ENCODE data around the gene RAB27A. TPM values are rescaled to one million over a fixed set of nuclear protein-coding genes. Genes with fewer than 3 reads are reported as not detected.

Gene RAB27A
- total RNA-seq, 1 donor from 2014 or later = 3.7 TPM

GRCh38 chr15:55270291-55270690 is 19.3 kb downstream of the RAB27A start:
- Histone ChIP-seq H3K9me3 (ENCODE audit: control insufficient read depth in 3 of 3, low read length in 3 of 3) (no peaks in the 10 kb centered on the region), H3K27me3 (ENCODE audit: control insufficient read depth in 3 of 3, insufficient read depth in 3 of 3, low read length in 3 of 3) (no peaks in the 10 kb centered on the region), H3K4me1 (ENCODE audit: control insufficient read depth in 3 of 3, insufficient read depth in 3 of 3, low read length in 3 of 3) (no peaks in the 10 kb centered on the region), H3K36me3 (ENCODE audit: control insufficient read depth in 3 of 3, insufficient read depth in 3 of 3, low read length in 3 of 3) (no peaks in the 10 kb centered on the region), H3K27ac (ENCODE audit: low read depth, low read length) (no peak overlapping the region), H3K9ac (ENCODE audit: low read depth in 1 of 3, low read length in 3 of 3) (no peak overlapping the region), H3K4me3 (ENCODE audit: low read length in 3 of 3) (no peak overlapping the region)

- Histone ChIP-seq H3K9ac (ENCODE audit: low read depth in 1 of 3, low read length in 3 of 3) (no peak overlapping the region), H3K36me3 (ENCODE audit: control insufficient read depth in 3 of 3, insufficient read depth in 3 of 3, low read length in 3 of 3) (no peaks in the 10 kb centered on the region), H3K9me3 (ENCODE audit: control insufficient read depth in 3 of 3, low read length in 3 of 3) (no peaks in the 10 kb centered on the region), H3K27ac (ENCODE audit: low read depth, low read length) (no peak overlapping the region), H3K4me3 (ENCODE audit: low read length in 3 of 3) (no peak overlapping the region), H3K4me1 (ENCODE audit: control insufficient read depth in 3 of 3, insufficient read depth in 3 of 3, low read length in 3 of 3) (no peaks in the 10 kb centered on the region), H3K27me3 (ENCODE audit: control insufficient read depth in 3 of 3, insufficient read depth in 3 of 3, low read length in 3 of 3) (no peaks in the 10 kb centered on the region)
Measured at GRCh38 chr15:55268176-55268695, 21.4 kb downstream of the RAB27A start.

GRCh38 chr15:55267401-55268175 is 22.0 kb downstream of the RAB27A start:
- Histone ChIP-seq H3K4me3 (ENCODE audit: low read length in 3 of 3) (no peak overlapping the region), H3K36me3 (ENCODE audit: control insufficient read depth in 3 of 3, insufficient read depth in 3 of 3, low read length in 3 of 3) (no peaks in the 10 kb centered on the region), H3K27me3 (ENCODE audit: control insufficient read depth in 3 of 3, insufficient read depth in 3 of 3, low read length in 3 of 3) (no peaks in the 10 kb centered on the region), H3K27ac (ENCODE audit: low read depth, low read length) (peak overlapping the region; percentile 33), H3K4me1 (ENCODE audit: control insufficient read depth in 3 of 3, insufficient read depth in 3 of 3, low read length in 3 of 3) (no peaks in the 10 kb centered on the region), H3K9ac (ENCODE audit: low read depth in 1 of 3, low read length in 3 of 3) (no peak overlapping the region), H3K9me3 (ENCODE audit: control insufficient read depth in 3 of 3, low read length in 3 of 3) (no peaks in the 10 kb centered on the region)

- Histone ChIP-seq H3K27me3 (ENCODE audit: control insufficient read depth in 3 of 3, insufficient read depth in 3 of 3, low read length in 3 of 3) (no peaks in the 10 kb centered on the region), H3K9me3 (ENCODE audit: control insufficient read depth in 3 of 3, low read length in 3 of 3) (no peaks in the 10 kb centered on the region), H3K36me3 (ENCODE audit: control insufficient read depth in 3 of 3, insufficient read depth in 3 of 3, low read length in 3 of 3) (no peaks in the 10 kb centered on the region), H3K4me1 (ENCODE audit: control insufficient read depth in 3 of 3, insufficient read depth in 3 of 3, low read length in 3 of 3) (no peaks in the 10 kb centered on the region), H3K9ac (ENCODE audit: low read depth in 1 of 3, low read length in 3 of 3) (no peak overlapping the region), H3K4me3 (ENCODE audit: low read length in 3 of 3) (no peak overlapping the region), H3K27ac (ENCODE audit: low read depth, low read length) (peak overlapping the region; percentile 33)
Measured at GRCh38 chr15:55266547-55266946, 23.1 kb downstream of the RAB27A start.

DNA sequence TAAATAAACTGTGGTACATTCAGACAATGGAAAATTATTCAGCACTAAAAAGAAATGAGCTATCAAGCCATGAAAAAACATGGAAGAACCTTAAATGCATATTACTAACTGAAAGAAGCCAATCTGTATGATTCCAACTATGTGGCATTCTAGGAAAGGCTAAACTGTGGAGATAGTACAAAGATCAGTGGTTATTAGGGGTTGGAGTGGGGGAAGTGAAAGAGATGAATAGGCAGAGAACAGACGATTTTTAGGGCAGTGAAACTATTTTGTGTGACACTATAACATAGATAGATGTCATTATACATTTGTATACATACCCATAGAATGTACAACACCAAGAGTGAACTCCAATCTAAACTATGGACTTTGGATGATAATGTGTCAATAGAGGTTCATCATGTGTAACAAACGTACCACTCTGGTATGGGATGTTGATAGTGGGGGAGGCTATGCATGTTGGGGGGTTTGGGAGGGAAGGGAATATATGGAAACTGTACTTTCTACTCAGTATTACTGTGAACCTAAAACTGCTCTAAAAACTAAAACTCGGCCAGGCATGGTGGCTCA is 29.0 kb downstream of the RAB27A start:
- Histone ChIP-seq H3K4me3 (ENCODE audit: low read length in 3 of 3) (no peak overlapping the region), H3K9me3 (ENCODE audit: control insufficient read depth in 3 of 3, low read length in 3 of 3) (no peaks in the 10 kb centered on the region), H3K27me3 (ENCODE audit: control insufficient read depth in 3 of 3, insufficient read depth in 3 of 3, low read length in 3 of 3) (no peaks in the 10 kb centered on the region), H3K4me1 (ENCODE audit: control insufficient read depth in 3 of 3, insufficient read depth in 3 of 3, low read length in 3 of 3) (no peaks in the 10 kb centered on the region), H3K9ac (ENCODE audit: low read depth in 1 of 3, low read length in 3 of 3) (no peak overlapping the region), H3K36me3 (ENCODE audit: control insufficient read depth in 3 of 3, insufficient read depth in 3 of 3, low read length in 3 of 3) (no peaks in the 10 kb centered on the region), H3K27ac (ENCODE audit: low read depth, low read length) (no peak overlapping the region)

GRCh38 chr15:55257938-55258337 is 31.7 kb downstream of the RAB27A start:
- Histone ChIP-seq H3K27ac (ENCODE audit: low read depth, low read length) (no peak overlapping the region), H3K4me1 (ENCODE audit: control insufficient read depth in 3 of 3, insufficient read depth in 3 of 3, low read length in 3 of 3) (no peaks in the 10 kb centered on the region), H3K9me3 (ENCODE audit: control insufficient read depth in 3 of 3, low read length in 3 of 3) (no peaks in the 10 kb centered on the region), H3K4me3 (ENCODE audit: low read length in 3 of 3) (no peak overlapping the region), H3K9ac (ENCODE audit: low read depth in 1 of 3, low read length in 3 of 3) (no peak overlapping the region), H3K27me3 (ENCODE audit: control insufficient read depth in 3 of 3, insufficient read depth in 3 of 3, low read length in 3 of 3) (no peaks in the 10 kb centered on the region), H3K36me3 (ENCODE audit: control insufficient read depth in 3 of 3, insufficient read depth in 3 of 3, low read length in 3 of 3) (no peaks in the 10 kb centered on the region)

GRCh38 chr15:55257012-55257670 is 32.5 kb downstream of the RAB27A start:
- H3K9ac ChIP-seq (ENCODE audit: low read depth in 1 of 3, low read length in 3 of 3) = no peak overlapping the region
- no peak overlapping the region for H3K27ac ChIP-seq (ENCODE audit: low read depth, low read length)
- no peaks in the 10 kb centered on the region for H3K27me3 ChIP-seq (ENCODE audit: control insufficient read depth in 3 of 3, insufficient read depth in 3 of 3, low read length in 3 of 3)
- no peak overlapping the region for H3K4me3 ChIP-seq (ENCODE audit: low read length in 3 of 3)
- no peaks in the 10 kb centered on the region for H3K9me3 ChIP-seq (ENCODE audit: control insufficient read depth in 3 of 3, low read length in 3 of 3)
- H3K36me3 ChIP-seq (ENCODE audit: control insufficient read depth in 3 of 3, insufficient read depth in 3 of 3, low read length in 3 of 3) = no peaks in the 10 kb centered on the region
- no peaks in the 10 kb centered on the region for H3K4me1 ChIP-seq (ENCODE audit: control insufficient read depth in 3 of 3, insufficient read depth in 3 of 3, low read length in 3 of 3)

DNA sequence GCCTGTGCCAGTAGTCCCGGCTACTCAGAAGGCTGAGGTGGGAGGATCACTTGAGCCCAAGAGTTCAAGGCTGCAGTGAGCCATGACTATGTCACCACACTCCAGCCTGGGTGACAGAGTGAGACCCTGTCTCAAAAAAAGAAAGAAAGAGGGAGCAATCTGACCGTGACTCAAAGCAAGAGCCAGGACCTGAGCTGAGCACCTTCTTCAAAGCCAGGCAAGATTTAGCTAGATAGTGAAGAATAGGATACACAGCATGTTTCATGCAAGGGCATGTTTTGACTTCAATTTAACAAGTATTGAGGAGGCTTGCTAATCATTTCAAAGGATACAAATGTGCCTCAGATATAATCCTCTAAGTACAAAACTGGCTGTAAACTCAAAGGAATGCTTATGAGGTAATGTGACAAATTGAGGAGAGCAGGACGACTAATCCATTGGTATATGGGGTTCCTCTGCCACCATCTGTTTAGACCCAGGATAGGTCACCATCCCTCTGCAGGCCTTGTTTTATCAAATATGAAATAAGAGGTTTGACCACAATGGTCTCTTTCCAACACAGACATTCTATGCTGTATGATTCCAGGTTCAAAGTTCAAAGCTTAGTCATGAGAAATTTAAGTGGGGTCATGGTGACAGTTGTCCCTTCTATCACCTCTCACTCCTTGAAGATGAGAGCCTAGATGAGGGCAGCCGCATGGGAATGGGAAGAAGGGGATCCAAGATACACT is 33.2 kb downstream of the RAB27A start:
- Histone ChIP-seq H3K4me1 (ENCODE audit: control insufficient read depth in 3 of 3, insufficient read depth in 3 of 3, low read length in 3 of 3) (no peaks in the 10 kb centered on the region), H3K27ac (ENCODE audit: low read depth, low read length) (no peak overlapping the region)

GRCh38 chr15:55255714-55256113 is 33.9 kb downstream of the RAB27A start:
- H3K27me3 ChIP-seq (ENCODE audit: control insufficient read depth in 3 of 3, insufficient read depth in 3 of 3, low read length in 3 of 3) = no peaks in the 10 kb centered on the region
- no peak overlapping the region for H3K27ac ChIP-seq (ENCODE audit: low read depth, low read length)
- H3K4me3 ChIP-seq (ENCODE audit: low read length in 3 of 3) = peak overlapping the region in 1 of 3 donors; percentile 5
- H3K4me1 ChIP-seq (ENCODE audit: control insufficient read depth in 3 of 3, insufficient read depth in 3 of 3, low read length in 3 of 3) = no peaks in the 10 kb centered on the region
- H3K9ac ChIP-seq (ENCODE audit: low read depth in 1 of 3, low read length in 3 of 3) = no peak overlapping the region
- no peaks in the 10 kb centered on the region for H3K36me3 ChIP-seq (ENCODE audit: control insufficient read depth in 3 of 3, insufficient read depth in 3 of 3, low read length in 3 of 3)
- H3K9me3 ChIP-seq (ENCODE audit: control insufficient read depth in 3 of 3, low read length in 3 of 3) = no peaks in the 10 kb centered on the region

More for the DNA sequence above, 33.2 kb downstream of the RAB27A start:
- H3K4me3 ChIP-seq (ENCODE audit: low read length in 3 of 3) = no peak overlapping the region
- H3K9me3 ChIP-seq (ENCODE audit: control insufficient read depth in 3 of 3, low read length in 3 of 3) = no peaks in the 10 kb centered on the region
- no peak overlapping the region for H3K9ac ChIP-seq (ENCODE audit: low read depth in 1 of 3, low read length in 3 of 3)
- H3K27me3 ChIP-seq (ENCODE audit: control insufficient read depth in 3 of 3, insufficient read depth in 3 of 3, low read length in 3 of 3) = no peaks in the 10 kb centered on the region
- no peaks in the 10 kb centered on the region for H3K36me3 ChIP-seq (ENCODE audit: control insufficient read depth in 3 of 3, insufficient read depth in 3 of 3, low read length in 3 of 3)

Data from skeletal muscle tissue (tissue), 4 donors.